ENCODE data around the gene TYW3. TPM values are rescaled to one million over a fixed set of nuclear protein-coding genes. Genes with fewer than 3 reads are reported as not detected.

Gene TYW3
- total and polyA plus RNA-seq, 2 donors (not counting 1 experiment from before 2014, with no cell fraction given): 6.9 to 22.6 TPM

DNA sequence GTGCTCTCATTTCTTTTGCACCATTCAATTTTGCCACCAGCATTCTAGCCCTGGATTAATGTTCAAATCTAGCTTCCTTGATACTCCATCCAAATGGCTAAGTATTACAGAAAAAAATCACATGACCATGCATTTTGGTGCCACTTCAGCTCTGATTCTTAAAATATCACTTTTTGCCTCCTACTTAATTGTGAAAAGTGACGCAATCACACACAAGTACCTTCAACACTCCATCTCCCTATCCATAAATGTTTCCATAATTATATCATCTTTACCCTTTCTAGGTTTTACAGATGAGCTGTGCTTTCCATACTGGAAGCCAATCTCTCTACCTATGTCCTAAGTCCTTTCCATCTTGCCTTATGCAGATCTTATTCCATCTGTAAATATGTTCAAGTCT, 16.1 kb upstream of the TYW3 start:
- no peak overlapping the region for H3K9ac ChIP-seq (ENCODE audit: low read length)
- ChIA-PET POLR2A (no interaction called here), CTCF (no interaction called here)
- H3K4me2 ChIP-seq (replicated peaks; ENCODE audit: low read depth, low read length, poor library complexity, severe bottlenecking): no peak overlapping the region
- intact Hi-C loops (cut with micrococcal nuclease): no loop called here
- H2AFZ ChIP-seq (ENCODE audit: insufficient read depth, low read depth, low read length, poor library complexity, severe bottlenecking): no peak overlapping the region
- H4K20me1 ChIP-seq (ENCODE audit: control insufficient read depth, insufficient read depth, low read length, poor library complexity, severe bottlenecking): no peaks in the 10 kb centered on the region
- H3K4me1 ChIP-seq (ENCODE audit: control insufficient read depth in 2 of 2, insufficient read depth in 2 of 2, low read length in 2 of 2): no peaks in the 10 kb centered on the region
- DNase-seq (no peak), ATAC-seq (ENCODE audit: low read depth) (no peak)
- no peak for TF ChIP-seq EZH2 (IDR thresholded peaks at IDR 0.05; ENCODE audit: borderline replicate concordance, insufficient read depth, low read depth, low read length, poor library complexity, severe bottlenecking)
- TF ChIP-seq, protein P1, sequence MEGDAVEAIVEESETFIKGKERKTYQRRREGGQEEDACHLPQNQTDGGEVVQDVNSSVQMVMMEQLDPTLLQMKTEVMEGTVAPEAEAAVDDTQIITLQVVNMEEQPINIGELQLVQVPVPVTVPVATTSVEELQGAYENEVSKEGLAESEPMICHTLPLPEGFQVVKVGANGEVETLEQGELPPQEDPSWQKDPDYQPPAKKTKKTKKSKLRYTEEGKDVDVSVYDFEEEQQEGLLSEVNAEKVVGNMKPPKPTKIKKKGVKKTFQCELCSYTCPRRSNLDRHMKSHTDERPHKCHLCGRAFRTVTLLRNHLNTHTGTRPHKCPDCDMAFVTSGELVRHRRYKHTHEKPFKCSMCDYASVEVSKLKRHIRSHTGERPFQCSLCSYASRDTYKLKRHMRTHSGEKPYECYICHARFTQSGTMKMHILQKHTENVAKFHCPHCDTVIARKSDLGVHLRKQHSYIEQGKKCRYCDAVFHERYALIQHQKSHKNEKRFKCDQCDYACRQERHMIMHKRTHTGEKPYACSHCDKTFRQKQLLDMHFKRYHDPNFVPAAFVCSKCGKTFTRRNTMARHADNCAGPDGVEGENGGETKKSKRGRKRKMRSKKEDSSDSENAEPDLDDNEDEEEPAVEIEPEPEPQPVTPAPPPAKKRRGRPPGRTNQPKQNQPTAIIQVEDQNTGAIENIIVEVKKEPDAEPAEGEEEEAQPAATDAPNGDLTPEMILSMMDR (IDR thresholded peaks at IDR 0.05): no peak
- Mint-ChIP-seq H3K4me3 (no peak overlapping the region), H3K27me3 (no peaks in the 10 kb centered on the region), H3K4me1 (no peaks in the 10 kb centered on the region), H3K27ac (no peak overlapping the region), H3K9me3 (ENCODE audit: insufficient read depth) (no peaks in the 10 kb centered on the region)
- no peak overlapping the region for H3K27ac ChIP-seq (ENCODE audit: low read length in 2 of 2)
- H3K79me2 ChIP-seq (ENCODE audit: control insufficient read depth, insufficient read depth, low read length): no peaks in the 10 kb centered on the region
- no peak overlapping the region for H3K4me3 ChIP-seq (ENCODE audit: control extremely low read depth in 1 of 5, extremely low read depth in 1 of 5, insufficient read depth in 1 of 5, low read depth in 2 of 5, low read length in 4 of 5)
- 100% methylated on average over 1 of the region's 1 CpG for whole genome bisulfite sequencing (ENCODE audit: insufficient coverage)
- H3K36me3 ChIP-seq (replicated peaks in 1 of 2; ENCODE audit: control extremely low read depth in 1 of 2, control insufficient read depth in 1 of 2, extremely low read depth in 1 of 2, insufficient read depth in 2 of 2, low read length in 1 of 2): peaks cover 6 to 32% of the 10 kb centered on the region in 2 experiments
- no peaks in the 10 kb centered on the region for H3K27me3 ChIP-seq (replicated peaks in 1 of 4; ENCODE audit: control extremely low read depth in 1 of 4, control insufficient read depth in 3 of 4, insufficient read depth in 4 of 4, low read length in 3 of 4)
- H3K9me3 ChIP-seq (ENCODE audit: control extremely low read depth in 1 of 3, control insufficient read depth in 2 of 3, insufficient read depth in 1 of 3, low read length in 2 of 3): no peaks in the 10 kb centered on the region

DNA sequence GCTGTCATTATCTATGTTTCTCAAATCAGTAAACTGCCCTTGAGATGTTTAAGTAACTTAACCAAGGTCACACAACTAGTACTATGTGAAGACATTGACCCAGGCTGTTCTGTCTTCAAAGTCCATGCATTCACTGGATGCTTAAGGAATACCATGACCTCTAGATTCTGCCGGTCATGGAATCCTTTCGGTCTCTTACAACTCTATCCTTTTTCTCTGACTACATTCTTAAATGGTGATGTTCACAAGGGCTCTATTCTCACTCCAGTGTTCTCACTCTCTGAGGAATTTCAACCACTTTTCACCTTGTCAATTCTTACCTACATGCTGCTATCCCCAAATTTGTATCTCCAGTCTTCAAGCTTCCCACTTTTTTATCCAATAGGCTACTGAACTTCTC, 15.3 kb upstream of the TYW3 start:
- Histone ChIP-seq H3K9me3 (ENCODE audit: control extremely low read depth in 1 of 3, control insufficient read depth in 2 of 3, insufficient read depth in 1 of 3, low read length in 2 of 3) (no peaks in the 10 kb centered on the region), H3K4me2 (replicated peaks; ENCODE audit: low read depth, low read length, poor library complexity, severe bottlenecking) (no peak overlapping the region), H4K20me1 (ENCODE audit: control insufficient read depth, insufficient read depth, low read length, poor library complexity, severe bottlenecking) (no peaks in the 10 kb centered on the region), H3K79me2 (ENCODE audit: control insufficient read depth, insufficient read depth, low read length) (no peaks in the 10 kb centered on the region), H2AFZ (ENCODE audit: insufficient read depth, low read depth, low read length, poor library complexity, severe bottlenecking) (no peak overlapping the region), H3K27ac (ENCODE audit: low read length in 2 of 2) (no peak overlapping the region), H3K36me3 (replicated peaks in 1 of 2; ENCODE audit: control extremely low read depth in 1 of 2, control insufficient read depth in 1 of 2, extremely low read depth in 1 of 2, insufficient read depth in 2 of 2, low read length in 1 of 2) (peaks cover 6 to 40% of the 10 kb centered on the region in 2 experiments), H3K4me1 (ENCODE audit: control insufficient read depth in 2 of 2, insufficient read depth in 2 of 2, low read length in 2 of 2) (no peaks in the 10 kb centered on the region), H3K27me3 (replicated peaks in 1 of 4; ENCODE audit: control extremely low read depth in 1 of 4, control insufficient read depth in 3 of 4, insufficient read depth in 4 of 4, low read length in 3 of 4) (no peaks in the 10 kb centered on the region), H3K4me3 (ENCODE audit: control extremely low read depth in 1 of 5, extremely low read depth in 1 of 5, insufficient read depth in 1 of 5, low read depth in 2 of 5, low read length in 4 of 5) (no peak overlapping the region), H3K9ac (ENCODE audit: low read length) (no peak overlapping the region)
- Mint-ChIP-seq H3K27ac (no peak overlapping the region), H3K4me1 (no peaks in the 10 kb centered on the region), H3K27me3 (no peaks in the 10 kb centered on the region), H3K4me3 (no peak overlapping the region), H3K9me3 (ENCODE audit: insufficient read depth) (no peaks in the 10 kb centered on the region)
- intact Hi-C loops (cut with micrococcal nuclease): no loop called here
- WGBS (ENCODE audit: insufficient coverage): 100% methylated on average over 2 of the region's 2 CpGs
- TF ChIP-seq, protein P1 (IDR thresholded peaks at IDR 0.05): no peak
- TF ChIP-seq EZH2 (IDR thresholded peaks at IDR 0.05; ENCODE audit: borderline replicate concordance, insufficient read depth, low read depth, low read length, poor library complexity, severe bottlenecking): no peak
- no peak for DNase-seq
- ChIA-PET POLR2A (no interaction called here), CTCF (no interaction called here)
- ATAC-seq (ENCODE audit: low read depth): no peak
